NOMO-1 treated with DMSO at 0.1 percent for 48 hours (cell line): ENCODE results near the gene CWH43.
"Not testable (repeated sequence)": the region's sequence is repeated elsewhere in the genome, so short reads cannot be mapped to it uniquely, and the experiment has no call there.

ENCODE experiments used
- DNase-seq: peaks from one replicate; lab custom pipeline; 2025; ENCODE audit not compliant: unreplicated experiment; lab: John Stamatoyannopoulos, UW

CWH43 gene

DNA sequence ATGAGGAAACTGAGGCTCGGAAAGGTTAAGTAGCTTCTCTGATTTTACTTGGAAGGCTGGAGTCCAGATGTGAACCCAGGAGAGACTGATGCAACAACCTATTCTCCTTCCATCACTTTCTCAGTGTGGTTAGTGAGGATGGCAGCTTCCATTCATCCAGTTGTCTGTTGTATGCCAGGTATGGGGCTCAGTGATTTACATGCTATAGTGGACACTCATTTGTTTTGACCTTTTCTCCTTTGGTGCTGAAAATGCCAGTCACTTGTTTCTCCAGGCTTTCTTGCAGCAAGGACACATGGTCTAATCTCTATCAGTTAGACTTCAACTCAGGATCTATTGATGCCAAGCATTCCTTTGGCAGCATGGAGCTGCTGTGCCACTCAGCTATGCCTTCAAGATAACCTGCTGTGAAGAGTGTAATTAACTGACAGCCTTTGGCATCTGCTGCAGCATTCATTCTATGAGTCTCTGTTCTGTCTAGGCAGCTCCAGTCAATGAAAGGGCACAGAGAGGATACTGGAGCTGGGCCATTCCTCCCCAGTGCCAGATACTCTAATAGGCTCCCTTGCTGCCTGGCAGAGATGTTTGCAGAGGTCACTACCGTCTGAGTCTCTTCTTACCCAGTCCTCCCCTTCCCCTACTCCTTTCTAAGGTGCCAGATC lies 11.0 kb upstream of the CWH43 start:
- DNase-seq: no peak

DNA sequence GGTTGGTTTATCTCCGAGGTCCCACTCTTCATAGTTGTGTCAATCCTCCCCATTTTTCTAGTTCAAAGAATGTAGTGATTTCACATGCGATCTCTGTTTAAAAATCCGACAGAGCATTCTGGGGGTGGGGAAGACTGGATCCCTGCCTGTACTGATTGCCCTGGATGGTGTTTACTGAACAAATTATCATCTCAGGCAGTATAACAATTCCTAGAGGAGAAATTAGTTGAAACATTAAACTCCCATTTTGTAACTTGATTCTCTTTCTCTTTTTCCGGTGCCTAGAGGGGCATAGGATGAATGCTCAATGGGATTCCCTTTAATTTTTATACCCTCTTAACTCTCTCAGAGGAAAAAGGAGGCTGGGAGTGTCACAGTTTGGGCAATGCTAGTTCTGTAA lies 10.0 kb upstream of the CWH43 start:
- no peak for DNase-seq

DNA sequence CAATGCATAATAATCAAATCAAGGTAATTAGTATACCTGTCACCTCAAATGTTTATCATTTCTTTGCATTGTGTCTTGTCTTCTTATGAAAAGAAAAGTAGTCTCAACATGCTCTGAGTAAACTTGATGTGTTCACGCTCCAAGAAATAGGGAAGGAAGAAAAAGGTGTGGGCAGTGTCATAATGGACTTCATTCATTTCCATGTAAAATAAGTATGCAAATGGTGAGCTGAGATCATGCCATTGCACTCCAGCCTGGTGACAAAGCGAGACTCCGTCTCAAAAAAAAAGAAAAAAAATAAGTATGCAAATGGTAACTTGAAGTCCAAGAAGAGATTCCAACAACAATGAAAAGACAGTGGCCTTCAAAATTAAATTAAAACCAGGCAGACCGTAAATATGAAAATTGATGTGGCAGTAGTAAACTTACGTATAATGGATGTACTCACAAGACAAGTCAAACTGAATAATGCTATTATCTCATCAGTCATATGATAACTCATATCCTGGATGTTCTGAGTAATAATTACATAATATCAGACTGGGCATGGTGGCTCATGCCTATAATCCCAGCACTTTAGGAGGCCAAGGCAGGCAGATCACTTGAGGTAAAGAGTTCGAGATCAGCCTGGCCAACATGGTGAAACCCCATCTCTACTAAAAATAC lies 6.0 kb upstream of the CWH43 start:
- no peak for DNase-seq

DNA sequence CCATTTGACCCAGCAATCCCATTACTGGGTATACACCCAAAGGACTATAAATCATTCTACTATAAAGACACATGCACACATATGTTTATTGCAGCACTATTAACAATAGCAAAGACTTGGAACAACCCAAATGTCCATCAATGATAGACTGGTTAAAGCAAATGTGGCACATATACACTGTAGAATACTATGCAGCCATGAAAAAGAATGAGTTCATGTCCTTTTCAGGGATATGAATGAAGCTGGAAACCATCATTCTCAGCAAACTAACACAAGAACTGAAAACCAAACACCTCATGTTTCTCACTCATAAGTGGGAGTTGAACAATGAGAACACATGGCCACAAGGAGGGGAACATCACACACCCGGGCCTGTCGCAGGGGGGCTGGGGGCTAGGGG lies 2.1 kb upstream of the CWH43 start:
- not testable (repeated sequence) for DNase-seq

DNA sequence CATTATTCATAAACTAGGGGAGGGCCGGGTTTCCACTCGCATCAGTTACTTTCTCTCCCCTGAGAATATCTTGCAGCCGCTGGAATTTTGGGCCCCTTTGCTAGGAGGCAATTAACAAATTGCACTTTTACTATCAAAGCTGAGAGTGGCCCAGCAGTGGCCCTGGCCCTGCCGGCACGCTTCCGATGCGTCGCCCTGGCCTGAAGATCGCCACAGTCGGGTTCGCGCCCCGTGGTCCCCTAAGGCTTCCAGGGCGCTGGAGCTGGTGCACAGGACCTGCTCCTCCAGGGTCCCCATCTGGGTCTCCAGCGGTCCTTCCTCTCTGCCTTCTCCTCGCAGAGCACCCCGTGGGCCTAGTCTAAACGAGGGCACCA lies 486 bp upstream of the CWH43 start:
- DNase-seq: no peak

DNA sequence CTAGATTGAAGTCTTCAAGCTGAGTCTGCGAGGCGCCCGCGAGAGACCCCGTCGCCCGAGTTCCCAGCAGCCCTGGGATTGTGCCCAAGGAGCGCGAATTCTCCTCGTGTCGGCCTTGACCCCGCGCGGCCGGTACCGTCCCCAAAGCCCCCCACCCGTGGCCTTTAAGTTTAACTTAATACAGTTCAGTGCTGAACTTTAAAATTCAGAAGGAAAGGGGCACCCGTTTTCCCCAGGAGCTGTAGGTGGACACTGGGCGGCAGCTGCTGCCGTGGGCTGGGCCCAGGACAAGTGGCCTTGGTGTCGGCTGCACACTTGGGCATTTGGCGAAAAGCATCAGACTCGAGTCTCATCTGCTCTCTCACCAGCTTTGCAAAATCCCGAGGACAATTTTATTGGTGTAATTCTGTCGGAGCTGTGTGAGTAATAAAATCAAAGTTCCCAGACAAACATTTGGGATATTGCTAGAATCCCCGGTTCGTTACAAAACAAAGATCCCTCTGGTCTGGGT lies 634 bp downstream of the CWH43 start:
- DNase-seq: no peak

DNA sequence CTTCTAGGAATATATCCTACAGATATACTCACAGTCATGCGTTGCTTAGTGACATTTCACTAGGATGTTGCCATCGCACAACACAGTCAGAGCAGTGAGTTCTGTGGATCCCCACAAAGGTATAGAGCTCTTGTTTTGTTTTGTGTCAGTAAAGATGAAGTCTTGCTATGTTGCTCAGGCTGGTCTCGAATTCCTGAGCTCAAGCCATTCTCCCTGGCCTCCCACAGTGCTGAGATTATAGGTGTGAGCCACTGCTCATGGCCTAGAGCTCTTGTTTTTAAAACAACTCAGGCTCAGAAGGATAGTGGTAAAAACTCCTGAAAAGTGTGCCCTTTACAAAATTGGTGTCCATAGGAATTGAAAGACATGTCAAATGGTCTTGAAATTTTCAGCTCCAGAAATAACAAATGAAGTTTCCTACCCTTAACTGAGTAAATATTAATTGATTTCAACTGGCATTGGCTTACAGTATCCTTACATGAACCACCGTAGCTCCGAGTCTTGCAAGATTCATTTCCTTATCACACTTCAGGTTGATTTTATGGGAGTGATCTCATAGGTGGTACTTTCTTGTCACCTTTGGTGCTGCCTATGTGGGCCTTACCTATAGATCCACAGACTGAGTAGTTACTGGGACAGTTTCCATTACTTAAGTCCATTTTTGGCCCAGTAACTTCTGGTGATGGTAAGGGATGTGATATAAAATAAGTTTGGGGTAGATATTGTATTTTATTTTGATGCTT lies 3.6 kb downstream of the CWH43 start:
- DNase-seq: no peak

DNA sequence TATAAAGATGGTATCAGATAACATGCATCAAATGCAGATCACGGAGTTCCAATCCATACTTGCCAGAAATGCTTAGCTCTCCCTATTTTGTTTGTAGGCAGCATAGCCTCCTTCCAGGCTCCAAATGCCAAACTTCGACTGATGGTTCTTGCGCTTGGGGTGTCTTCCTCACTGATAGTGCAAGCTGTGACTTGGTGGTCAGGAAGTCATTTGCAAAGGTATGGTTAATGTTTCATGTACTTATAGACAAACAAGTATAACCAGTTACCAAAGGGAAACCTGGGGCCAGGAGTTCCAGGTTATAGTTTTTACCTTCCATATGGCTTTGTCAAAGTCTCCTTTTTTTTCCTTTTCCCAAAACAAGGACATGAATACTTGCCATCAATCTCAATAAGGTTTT lies 5.3 kb downstream of the CWH43 start:
- no peak for DNase-seq

DNA sequence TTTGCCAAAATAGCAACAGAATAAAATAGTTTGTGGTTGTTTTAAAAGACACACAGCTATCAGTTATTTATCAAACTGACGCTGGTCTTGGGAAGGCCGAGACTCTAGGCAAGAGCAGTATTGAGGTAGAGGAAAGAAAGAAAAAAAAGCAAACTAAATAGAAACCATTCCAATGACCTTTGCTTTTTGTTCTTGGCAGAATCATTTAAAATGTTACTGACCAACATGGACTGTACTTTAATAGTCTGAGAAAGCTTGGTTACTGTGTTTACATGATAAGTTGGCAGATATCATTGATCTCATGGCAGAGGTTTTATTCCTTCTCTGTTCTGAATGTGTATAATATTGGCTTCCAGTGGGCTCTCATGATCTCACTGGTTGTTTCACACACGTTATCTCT lies 11.9 kb downstream of the CWH43 start:
- DNase-seq: no peak

DNA sequence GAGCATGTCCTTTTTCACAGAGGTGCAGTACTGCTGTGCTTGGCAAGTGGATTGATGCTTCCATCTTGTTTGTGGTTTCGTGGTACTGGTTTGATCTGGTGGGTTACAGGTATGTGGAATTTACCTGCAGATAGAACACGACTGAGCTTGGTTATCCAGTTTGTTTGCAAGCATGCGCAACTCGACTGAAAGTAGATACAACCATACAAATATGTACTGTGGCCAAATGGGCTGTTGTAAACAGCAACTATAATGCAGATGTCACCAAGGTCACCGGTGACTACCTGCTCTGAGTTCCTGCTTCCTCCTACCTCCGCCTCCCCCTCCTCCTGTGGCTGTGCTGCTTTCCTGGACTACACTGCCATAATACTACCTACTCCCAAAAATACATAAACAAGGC lies 12.4 kb downstream of the CWH43 start:
- DNase-seq: no peak

DNA sequence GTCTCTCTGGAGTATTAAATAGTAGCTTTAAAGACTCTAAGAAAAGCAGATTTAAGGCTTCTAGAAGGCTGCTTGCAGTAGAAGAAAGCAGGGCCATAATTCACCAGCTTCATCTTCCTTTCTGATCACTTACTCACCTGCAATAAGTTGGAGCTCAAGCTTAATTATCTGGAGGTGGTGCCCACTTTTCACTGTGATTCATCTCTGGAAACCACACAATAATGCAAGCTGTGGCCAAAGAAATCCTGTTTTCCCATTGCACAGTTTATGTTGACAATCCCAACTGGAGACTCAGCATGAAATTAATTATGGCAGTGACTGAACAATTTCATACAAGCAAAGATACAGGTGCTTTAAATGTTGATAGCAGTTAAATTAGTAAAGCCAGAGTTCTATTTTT lies 14.7 kb downstream of the CWH43 start:
- no peak for DNase-seq

DNA sequence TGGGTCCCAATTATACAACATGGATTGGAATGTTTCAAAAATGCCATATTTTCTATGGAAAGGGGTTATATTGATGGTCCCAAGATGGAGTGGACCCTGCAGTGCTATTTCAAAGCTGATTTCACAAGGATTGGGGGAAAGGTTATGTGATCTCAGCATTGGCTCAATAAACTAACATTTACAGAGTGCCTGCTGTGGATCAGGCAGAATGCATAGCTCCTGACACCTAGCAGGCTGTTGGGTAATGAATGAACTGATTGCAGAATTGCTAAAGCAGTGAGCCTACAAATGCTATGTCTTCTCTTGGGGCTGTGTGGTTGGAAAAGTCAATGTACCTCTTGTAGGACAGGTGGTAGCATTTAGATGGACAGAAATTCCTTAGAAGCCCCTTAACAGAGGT lies 16.9 kb downstream of the CWH43 start:
- DNase-seq: no peak

DNA sequence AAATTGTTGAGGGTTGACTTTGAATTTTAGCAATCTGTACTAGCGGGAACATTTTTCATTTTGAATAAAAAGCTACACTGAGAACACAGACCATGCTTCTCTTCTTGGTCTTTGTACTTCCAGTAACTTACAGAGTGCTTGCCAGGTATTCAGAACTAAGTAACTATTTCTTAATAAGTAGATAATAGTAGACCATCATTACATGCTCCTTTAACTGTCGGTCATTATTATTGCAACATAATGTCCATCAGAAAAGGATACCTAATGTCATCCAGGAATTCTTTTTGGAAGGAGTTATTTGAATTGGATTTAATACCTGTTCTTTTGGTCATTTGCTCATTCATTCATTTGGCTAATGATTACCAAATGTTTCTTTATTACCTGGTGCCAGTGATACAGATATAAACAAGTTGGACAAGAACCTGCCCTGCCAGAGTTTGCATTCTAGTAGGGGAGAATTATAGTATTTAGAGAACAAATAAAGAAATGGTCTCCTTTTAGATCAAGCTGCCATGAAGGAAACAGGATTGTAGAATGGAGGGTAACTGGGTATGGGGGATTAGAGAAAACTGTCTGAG lies 32.7 kb downstream of the CWH43 start:
- DNase-seq: no peak

DNA sequence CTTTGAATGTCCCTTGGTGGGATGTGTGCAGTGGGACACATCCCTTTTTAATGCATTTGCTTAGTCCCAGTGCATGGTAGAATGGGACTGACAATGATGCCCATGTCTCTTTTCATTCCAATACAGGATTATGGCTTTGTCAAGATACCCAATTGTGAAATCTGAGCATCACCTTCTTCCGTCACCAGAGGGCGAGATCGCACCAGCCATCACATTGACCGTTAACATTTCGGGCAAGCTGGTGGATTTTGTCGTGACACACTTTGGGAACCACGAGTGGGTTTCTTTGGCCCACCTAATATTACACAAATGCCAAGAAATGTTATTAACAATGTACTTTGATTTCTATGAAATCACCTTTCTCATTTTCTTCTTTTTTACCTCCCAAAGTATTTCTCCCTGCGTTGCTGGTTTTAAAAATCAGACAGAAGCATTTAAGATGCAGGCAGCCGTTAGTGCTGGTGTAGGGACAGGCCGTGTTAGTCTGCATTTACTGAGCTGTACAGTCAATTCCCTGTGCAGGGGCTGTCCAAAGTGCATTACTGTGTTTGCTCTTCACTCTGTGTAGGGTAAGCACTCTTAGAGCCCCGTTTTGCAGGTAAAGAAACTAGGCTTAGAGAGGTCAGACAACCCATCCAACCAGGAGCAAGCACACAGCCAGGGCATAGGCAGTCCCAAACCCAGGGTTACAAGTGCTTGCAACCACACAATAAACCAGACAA lies 46.5 kb downstream of the CWH43 start:
- DNase-seq: no peak

DNA sequence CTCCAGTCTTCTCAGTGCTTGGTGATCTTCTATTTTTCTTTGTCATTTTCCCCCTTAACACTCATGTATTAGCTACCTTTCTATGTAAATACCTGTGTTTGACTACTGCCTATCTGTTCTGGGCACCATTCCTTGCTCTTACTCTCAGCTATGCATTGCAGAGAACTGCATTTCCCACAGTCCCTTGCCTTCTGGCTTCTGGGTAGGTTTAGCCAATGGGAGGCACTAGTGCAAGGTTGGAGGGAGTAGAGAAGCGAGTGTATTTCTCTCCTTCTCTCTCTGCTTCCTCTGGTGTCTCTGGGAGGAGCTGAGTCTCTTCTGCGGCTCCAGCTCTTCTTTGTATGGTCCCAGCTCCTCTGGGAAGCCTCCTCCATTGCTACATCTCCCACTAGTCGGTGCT lies 50.5 kb downstream of the CWH43 start:
- DNase-seq: no peak

DNA sequence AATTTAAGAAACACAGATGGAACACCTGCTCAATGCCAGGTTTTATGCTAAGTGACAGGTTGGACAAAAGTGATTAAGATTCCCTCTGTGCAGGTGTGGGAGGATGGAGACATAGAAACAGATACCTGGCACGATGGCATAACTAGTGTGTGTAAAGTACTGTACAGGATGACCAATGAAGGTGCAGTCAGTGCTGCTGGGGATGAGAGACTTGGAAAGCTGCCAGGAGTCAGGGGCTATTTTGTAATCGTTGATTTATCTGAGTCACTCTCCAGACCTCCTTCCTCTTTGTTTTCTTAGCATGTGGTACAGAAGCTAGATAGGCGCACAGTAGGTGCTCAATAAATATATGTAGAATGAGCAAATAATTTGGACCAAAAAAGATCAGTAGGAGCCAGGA lies 58.2 kb downstream of the CWH43 start:
- no peak for DNase-seq

DNA sequence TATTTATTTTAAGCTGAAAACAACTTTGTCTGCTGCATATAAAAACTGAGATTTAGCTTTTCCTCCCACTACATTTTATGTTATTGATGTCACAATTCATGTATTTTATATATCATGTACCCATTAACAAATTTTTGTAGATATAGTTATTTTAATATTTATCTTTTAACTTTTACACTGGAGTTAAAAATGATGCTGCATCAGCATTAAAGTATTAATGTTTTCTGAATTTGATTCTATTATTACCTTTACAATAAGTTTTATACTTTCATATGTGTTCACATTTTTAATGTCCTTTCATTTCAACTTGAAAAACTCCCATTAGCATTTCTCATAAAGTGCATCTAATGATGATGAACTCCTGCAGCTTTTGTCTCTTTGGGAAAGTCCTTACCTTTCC lies 72.2 kb downstream of the CWH43 start:
- DNase-seq: no peak

DNA sequence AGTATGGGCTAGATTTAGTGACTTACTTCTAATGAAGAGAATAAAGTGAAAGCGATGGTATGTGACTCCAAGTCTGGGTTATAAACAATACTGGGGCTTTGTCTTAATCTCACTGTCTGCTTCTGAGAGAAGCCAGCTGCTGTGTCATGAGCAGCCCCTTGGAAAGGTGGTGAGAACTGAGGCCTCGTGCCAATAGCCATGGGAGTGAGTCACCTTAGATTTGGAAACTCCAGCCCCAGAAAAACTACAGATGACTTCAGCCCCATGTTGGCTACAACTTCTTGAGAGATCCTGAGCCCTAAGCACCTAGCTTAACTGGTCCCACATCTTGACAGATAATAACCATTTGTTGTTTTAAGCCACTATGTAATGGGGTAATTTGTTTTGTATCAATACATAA lies 77.6 kb downstream of the CWH43 start:
- DNase-seq: no peak

DNA sequence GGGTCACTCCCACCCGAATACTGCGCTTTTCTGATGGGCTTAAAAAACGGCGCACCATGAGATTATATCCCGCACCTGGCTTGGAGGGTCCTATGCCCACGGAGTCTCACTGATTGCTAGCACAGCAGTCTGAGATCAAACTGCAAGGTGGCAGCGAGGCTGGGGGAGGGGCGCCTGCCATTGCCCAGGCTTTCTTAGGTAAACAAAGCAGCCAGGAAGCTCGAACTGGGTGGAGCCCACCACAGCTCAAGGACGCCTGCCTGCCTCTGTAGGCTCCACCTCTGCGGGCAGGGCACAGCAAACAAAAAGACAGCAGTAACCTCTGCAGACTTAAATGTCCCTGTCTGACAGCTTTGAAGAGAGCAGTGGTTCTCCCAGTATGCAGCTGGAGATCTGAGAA lies 86.1 kb downstream of the CWH43 start:
- DNase-seq: not testable (repeated sequence)

DNA sequence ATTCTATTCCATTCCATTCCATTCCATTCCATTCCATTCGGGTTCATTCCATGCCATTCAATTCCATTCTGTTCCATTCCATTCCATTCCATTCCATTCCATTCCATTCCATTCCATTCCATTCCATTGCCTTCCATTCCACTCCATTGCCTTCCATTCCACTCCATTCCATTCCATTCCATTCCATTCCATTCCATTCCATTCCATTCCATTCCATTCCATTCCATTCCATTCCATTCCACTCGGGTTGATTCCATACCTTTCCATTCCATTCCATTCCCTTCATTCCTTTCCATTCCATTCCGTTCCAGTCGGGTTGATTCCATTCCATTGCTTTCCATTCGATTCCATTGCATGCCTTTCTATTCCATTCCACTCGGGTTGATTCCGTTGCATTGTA lies 105.8 kb downstream of the CWH43 start:
- DNase-seq: not testable (repeated sequence)

DNA sequence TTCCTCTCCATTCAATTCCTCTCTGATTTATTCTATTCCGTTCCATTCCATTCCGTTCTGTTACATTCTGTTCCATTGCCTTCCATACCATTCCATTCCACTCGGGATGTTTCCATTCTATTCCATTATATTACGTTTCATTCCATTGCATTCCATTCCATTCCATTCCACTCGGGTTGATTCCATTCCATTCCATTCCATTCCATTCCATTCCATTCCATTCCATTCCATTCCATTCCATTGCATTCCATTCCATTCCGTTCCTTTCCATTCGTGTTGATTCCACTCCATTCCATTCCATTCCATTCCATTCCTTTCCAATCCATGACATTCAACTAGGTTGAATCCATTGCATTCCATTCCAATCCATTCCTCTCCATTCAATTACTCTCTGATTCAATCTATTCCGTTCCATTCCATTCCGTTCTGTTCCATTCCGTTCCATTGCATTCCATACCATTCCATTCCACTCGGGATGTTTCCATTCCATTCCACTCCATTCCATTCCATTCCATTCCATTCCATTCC lies 106.6 kb downstream of the CWH43 start:
- DNase-seq: not testable (repeated sequence)
